Stimulated activated effector memory CD8-positive, alpha-beta T cell treated with anti-CD3 and anti-CD28 coated beads, Interleukin-12 subunit alpha, Interleukin-12 subunit beta, amount 100 ng/mL, for 72 hours (primary cell): ENCODE data around the gene DUSP9.
"Not testable (repeated sequence)": the region's sequence is repeated elsewhere in the genome, so short reads cannot be mapped to it uniquely, and the experiment has no call there.

ENCODE experiments used
- ATAC-seq: fragments of 150-1000 bp; cut with Tn5 transposase; 2 replicates; pipeline ENCODE4 v1.10.0; 2021
- DNase-seq, 2 donors: peaks; one replicate each; pipeline ENCODE4 v3.0.0; 2021 to 2022; ENCODE audit warnings: low spot score in 2 of 2
- H3K27ac Mint-ChIP-seq: one replicate; pipeline ENCODE4 v1.8.0; 2022; ENCODE audit warnings: mild to moderate bottlenecking, mixed read lengths
- H3K36me3 Mint-ChIP-seq: one replicate; pipeline ENCODE4 v1.8.0; 2022; ENCODE audit warnings: mild to moderate bottlenecking, mixed read lengths
- H3K4me1 Mint-ChIP-seq: one replicate; pipeline ENCODE4 v1.8.0; 2022; ENCODE audit warnings: mixed read lengths
- H3K4me3 Mint-ChIP-seq: one replicate; pipeline ENCODE4 v1.8.0; 2022; ENCODE audit warnings: mild to moderate bottlenecking, mixed read lengths
- H3K9me3 Mint-ChIP-seq: one replicate; pipeline ENCODE4 v1.8.0; 2022; ENCODE audit warnings: mixed read lengths

DUSP9 gene

DNA sequence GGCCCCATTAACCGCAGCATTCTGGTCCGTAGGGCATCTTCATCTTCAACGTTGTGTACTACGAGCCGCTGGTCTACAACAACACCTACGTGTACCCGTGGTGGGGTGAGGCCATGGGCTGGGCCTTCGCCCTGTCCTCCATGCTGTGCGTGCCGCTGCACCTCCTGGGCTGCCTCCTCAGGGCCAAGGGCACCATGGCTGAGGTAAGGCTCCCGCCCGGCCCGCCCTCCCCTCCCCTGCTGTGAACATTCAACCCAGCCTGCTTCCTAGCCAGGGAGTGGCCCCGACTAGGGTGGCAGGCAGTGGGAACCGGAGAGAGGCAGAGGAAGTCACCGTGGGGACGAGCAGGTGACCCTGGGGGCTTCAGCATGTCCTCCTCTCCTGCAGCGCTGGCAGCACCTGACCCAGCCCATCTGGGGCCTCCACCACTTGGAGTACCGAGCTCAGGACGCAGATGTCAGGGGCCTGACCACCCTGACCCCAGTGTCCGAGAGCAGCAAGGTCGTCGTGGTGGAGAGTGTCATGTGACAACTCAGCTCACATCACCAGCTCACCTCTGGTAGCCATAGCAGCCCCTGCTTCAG, 47.8 kb downstream of the DUSP9 start:
- DNase-seq: no peak
- Mint-ChIP-seq H3K4me1 (no peaks in the 10 kb centered on the region), H3K27ac (no peak overlapping the region), H3K9me3 (no peaks in the 10 kb centered on the region), H3K36me3 (no peaks in the 10 kb centered on the region), H3K4me3 (no peak overlapping the region)
- ATAC-seq: no peak

DNA sequence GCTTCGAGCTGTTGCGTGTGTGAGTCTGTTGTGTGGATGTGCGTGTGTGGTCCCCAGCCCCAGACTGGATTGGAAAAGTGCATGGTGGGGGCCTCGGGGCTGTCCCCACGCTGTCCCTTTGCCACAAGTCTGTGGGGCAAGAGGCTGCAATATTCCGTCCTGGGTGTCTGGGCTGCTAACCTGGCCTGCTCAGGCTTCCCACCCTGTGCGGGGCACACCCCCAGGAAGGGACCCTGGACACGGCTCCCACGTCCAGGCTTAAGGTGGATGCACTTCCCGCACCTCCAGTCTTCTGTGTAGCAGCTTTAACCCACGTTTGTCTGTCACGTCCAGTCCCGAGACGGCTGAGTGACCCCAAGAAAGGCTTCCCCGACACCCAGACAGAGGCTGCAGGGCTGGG, 49.1 kb downstream of the DUSP9 start:
- Mint-ChIP-seq H3K36me3 (peaks cover 10% of the 10 kb centered on the region), H3K9me3 (no peaks in the 10 kb centered on the region), H3K4me3 (no peak overlapping the region), H3K4me1 (no peaks in the 10 kb centered on the region), H3K27ac (no peak overlapping the region)
- DNase-seq: no peak
- ATAC-seq: no peak

- not testable (repeated sequence) for H3K9me3 Mint-ChIP-seq, ATAC-seq, DNase-seq, H3K4me1 Mint-ChIP-seq, H3K4me3 Mint-ChIP-seq
- H3K27ac Mint-ChIP-seq: peak overlapping the region; percentile 60
- peaks cover 13% of the 10 kb centered on the region for H3K36me3 Mint-ChIP-seq
These were observed 49.5 kb downstream of the DUSP9 start for GRCh38 chrX:153696538-153696937.

DNA sequence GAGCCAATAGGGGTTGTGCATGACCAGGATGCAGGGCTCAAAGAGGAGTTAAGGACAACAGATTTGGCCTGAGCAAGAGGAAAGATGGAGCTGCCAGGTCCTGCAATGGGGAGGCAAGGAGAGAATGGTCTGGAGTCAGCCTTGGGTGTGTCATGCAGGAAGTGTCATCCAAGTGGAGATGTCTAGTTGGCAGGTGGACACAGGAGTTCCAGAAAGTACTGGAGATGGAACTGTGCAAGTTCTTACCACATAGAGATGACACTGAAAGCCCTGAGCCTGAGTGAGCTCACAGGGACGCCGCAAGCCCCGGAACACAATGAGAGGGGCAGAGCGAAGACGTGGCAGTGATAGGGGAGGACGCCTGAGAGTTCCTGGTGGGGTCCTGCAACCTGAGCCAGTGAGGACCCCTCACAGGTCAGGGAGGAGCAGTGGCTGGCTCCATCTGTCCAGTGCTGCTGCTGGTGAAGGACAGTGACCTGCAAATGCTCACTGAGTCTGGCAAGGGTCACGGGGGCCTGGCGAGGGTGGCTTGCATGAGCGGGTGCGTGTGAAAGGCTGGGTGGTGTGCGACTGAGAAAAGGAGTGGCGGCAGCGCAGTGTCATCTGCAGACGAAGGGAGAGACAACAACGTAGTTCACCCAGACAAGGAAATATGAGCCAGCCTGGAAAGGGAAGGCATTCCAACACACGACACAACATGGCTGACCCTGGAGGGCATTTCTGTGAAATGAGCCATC, 50.2 kb downstream of the DUSP9 start:
- Mint-ChIP-seq H3K36me3 (peaks cover 17% of the 10 kb centered on the region), H3K27ac (peak overlapping the region; percentile 60)
- H3K9me3 Mint-ChIP-seq, DNase-seq, ATAC-seq, H3K4me3 Mint-ChIP-seq, H3K4me1 Mint-ChIP-seq: not testable (repeated sequence)

DNA sequence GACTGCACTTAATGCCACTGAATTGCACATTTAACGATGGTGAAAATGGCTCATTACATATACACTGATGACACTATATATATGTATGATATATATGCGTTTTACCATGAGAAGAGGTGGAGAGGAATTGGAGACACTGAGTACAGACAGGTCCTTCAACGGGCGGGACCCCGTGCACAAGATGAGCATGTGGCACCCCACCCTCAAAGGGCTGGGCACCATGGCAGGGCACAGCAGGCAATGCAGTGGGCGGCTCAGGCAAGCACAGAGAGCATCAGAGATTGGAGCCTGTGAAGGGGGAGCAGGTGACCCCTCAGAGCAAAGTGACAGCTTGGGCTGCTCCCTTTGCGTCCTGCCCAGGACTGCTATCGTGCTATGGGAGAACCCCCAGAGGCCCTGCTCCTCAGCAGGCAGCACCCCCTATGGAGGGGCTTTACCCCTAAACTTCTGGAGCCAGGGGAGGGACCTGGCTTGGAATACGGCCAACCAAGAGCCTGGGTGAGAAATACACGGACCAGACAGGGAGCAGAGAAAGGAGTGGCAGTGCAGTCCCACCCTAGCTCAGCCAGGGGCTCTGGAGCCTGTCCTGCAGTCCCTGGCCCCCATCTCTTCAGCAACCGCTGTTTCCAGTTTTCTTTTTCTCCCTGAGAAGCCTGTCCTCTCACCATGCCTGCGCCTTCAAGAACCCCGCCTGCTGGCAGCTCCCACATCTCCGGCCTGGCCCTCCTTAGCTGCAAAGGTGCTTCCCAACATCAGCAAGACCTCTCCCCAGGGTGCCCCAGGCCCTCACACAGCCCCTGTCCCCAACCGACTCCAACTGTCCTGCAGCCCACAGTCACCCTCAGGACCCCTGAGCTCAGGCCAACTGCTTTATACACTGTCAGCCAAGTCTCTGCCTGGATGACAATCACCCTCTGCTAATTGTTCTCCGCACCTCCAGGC, 51.2 kb downstream of the DUSP9 start:
- Mint-ChIP-seq H3K9me3 (no peaks in the 10 kb centered on the region), H3K4me3 (no peak overlapping the region), H3K4me1 (no peaks in the 10 kb centered on the region), H3K27ac (no peak overlapping the region), H3K36me3 (peaks cover 28% of the 10 kb centered on the region)
- DNase-seq (no peak), ATAC-seq (no peak)

DNA sequence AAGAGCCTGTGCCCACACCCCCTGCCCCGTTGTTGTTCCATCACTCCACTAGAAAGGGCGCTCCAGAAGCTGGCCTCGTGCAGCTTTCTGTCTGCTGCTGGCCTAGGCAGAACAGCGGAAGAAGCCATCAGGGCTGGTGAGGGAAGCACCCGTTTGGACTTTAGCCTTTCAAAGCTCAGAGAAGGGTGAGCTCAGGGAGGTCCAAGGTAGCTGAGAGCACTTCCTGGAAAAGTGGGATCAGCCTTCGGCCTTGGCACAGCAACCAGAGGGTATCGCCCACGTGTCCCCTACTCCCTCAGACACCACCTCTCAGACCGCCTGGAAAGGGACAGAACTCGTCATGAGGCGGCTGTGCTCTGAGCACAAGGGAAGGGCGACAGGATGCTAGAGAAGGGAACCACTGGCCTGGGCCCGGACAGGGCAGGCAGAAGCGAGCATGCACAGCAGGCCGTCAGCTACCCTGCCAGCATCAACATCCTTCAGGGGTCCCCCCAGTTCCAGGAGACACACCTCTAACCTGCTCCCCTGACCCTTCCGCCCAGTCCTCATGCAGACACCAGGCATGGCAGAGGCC, 52.3 kb downstream of the DUSP9 start:
- not testable (repeated sequence) for DNase-seq, H3K4me1 Mint-ChIP-seq, H3K9me3 Mint-ChIP-seq, H3K4me3 Mint-ChIP-seq, ATAC-seq, H3K27ac Mint-ChIP-seq
- H3K36me3 Mint-ChIP-seq: peaks cover 35% of the 10 kb centered on the region

- DNase-seq, H3K4me1 Mint-ChIP-seq, ATAC-seq, H3K4me3 Mint-ChIP-seq, H3K9me3 Mint-ChIP-seq, H3K27ac Mint-ChIP-seq: not testable (repeated sequence)
- H3K36me3 Mint-ChIP-seq: peaks cover 35% of the 10 kb centered on the region
These were observed 52.9 kb downstream of the DUSP9 start for GRCh38 chrX:153699784-153700371.

GRCh38 chrX:153700376-153700945, 53.5 kb downstream of the DUSP9 start:
- H3K36me3 Mint-ChIP-seq: peaks cover 35% of the 10 kb centered on the region
- H3K27ac Mint-ChIP-seq: peak overlapping the region; percentile 34
- H3K9me3 Mint-ChIP-seq: no peaks in the 10 kb centered on the region

More at GRCh38 chrX:153700376-153700945, 53.5 kb downstream of the DUSP9 start:
- ATAC-seq (no peak), DNase-seq (no peak)
- H3K4me3 Mint-ChIP-seq: no peak overlapping the region
- no peaks in the 10 kb centered on the region for H3K4me1 Mint-ChIP-seq
